Measurements from ENCODE around the gene C12orf57.

The C12orf57 gene

DNA sequence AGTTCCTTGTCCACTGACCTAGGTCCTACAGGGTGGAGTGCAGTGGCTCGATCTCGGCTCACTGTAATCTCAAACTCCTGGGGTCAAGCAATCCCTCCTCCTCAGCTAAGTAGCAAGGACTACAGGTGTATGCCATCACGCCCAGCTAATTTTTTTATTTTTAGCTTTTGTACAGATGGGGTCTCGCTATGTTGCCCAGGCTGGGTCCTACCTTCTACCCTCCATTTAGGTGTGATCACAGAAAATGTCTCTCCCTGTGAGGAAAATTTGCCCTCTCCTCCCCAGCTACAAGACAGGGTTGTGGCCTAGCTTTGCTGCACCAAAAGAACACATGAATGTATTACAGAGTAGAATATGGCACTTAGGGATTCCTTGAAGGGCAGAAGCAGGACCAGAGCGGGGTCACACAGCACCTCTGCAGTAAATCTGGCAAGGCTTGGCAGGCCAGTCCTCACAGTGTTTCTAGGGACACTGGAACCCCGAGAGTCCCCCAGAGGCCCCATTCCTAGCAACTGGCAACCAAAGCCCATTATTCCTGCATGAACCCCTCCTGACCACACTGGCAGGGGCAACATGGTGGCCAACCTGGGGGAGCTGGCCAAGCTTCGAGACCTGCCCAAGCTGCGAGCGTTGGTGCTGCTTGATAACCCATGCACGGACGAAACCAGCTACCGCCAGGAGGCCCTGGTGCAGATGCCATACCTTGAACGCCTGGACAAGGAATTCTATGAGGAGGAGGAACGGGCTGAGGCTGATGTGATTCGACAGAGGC is 31.5 kb upstream of the C12orf57 start:
- Mint-ChIP-seq H3K9me3 (no peaks in the 10 kb centered on the region), H3K4me3 (peak overlapping the region; percentile 66), H3K27me3 (peaks cover 12% of the 10 kb centered on the region), H3K27ac (peak overlapping the region; percentile 35), H3K4me1 (peaks cover 42% of the 10 kb centered on the region), H3K36me3 (peaks cover 6% of the 10 kb centered on the region)
- DNase-seq, result no peak
- CTCF ChIA-PET, result interaction anchor here (1.1 to 2.3 kb wide), 5 partner anchors 12 to 43 kb away, joined by 3 to 12 read pairs (median 5); partner anchors contain the start of gene SPSB2

DNA sequence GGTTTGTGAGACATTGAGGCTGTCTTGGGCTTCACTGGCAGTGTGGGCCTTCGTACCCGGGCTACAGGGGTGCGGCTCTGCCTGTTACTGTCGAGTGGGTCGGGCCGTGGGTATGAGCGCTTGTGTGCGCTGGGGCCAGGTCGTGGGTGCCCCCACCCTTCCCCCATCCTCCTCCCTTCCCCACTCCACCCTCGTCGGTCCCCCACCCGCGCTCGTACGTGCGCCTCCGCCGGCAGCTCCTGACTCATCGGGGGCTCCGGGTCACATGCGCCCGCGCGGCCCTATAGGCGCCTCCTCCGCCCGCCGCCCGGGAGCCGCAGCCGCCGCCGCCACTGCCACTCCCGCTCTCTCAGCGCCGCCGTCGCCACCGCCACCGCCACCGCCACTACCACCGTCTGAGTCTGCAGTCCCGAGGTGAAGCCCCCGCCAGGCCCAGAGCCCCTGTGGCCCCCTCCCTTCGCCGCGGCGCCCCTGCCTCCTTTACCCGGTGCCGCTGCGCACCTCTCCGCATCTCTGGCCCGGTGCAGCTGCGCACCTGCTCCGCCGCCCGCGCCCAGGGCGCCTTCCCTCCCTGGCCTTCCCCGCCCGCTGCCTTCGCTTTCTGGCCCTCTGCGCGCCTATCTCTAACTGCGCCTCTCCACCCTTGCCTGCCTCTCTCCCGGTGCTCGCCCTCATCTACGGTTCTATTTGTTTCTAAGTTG is 29.4 kb upstream of the C12orf57 start, which contains the start of gene ENO2:
ENO2 (plus strand) TSS at position 335 of the 701 bp plus-strand sequence. CDS start 1,253 bp downstream, outside the sequence.
- Mint-ChIP-seq H3K27ac (peak within 1 kb of the TSS; percentile 87), H3K27me3 (peaks cover 8% of the 10 kb centered on the region), H3K4me3 (peak within 1 kb of the TSS; percentile 97), H3K36me3 (peaks cover 17% of the 10 kb centered on the region), H3K9me3 (no peaks in the 10 kb centered on the region), H3K4me1 (peaks cover 47% of the 10 kb centered on the region)
- CTCF ChIA-PET, result interaction anchor here (0.7 to 1.6 kb wide), 6 partner anchors 9 to 46 kb away, joined by 3 to 6 read pairs (median 4); no protein-coding TSS in a partner anchor
- peak; percentile 87 for DNase-seq

DNA sequence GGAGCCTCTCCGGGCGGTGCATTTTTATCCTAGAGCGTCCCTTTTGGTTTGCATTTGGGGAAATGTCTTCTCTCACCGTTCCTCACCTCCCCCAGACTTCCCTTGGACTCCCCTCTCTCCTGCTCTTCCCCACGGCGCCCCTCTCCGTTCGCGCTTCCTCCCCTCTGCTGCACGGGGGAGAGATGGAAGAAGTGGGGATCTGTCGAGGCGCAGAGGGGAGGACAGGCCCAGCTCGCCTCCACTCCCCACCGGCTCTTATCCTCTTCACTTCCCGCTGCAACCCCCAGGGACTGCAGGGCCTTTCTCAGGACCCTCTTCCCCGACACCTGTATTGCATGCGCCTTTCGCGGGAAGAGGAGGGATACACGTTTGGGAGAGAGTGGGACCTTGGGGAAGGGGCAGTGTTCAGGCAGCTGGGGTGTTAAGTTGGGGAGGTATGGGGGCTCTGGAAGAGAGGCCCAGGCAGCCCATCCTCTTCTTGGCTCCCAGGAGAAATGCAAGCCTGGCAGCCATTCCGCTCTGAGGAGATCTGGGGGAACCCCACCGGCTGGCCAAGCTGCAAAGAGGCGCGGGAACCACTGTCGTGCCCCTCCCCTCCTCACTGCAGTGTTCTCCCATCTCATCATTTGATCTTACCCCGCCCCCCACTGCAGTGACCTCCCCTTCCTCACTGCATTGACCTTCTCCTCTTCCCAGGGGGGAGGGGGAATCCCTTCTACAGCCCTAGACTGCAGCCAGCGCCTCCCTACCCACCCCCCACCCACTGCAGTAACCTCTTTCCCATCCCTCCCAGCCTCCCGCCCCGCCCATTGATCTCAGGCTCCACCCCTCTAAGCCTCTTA is 28.7 kb upstream of the C12orf57 start:
- H3K36me3 Mint-ChIP-seq, result peaks cover 25% of the 10 kb centered on the region
- peak overlapping the region; percentile 97 for H3K4me3 Mint-ChIP-seq
- CTCF ChIA-PET, result interaction anchor here (0.7 to 1.2 kb wide), 3 partner anchors 9 to 43 kb away, joined by 3 to 4 read pairs (median 4); no protein-coding TSS in a partner anchor
- no peaks in the 10 kb centered on the region for H3K9me3 Mint-ChIP-seq
- DNase-seq, result peak; percentile 47
- H3K27ac Mint-ChIP-seq, result peak overlapping the region; percentile 87
- H3K4me1 Mint-ChIP-seq, result peaks cover 53% of the 10 kb centered on the region
- peaks cover 8% of the 10 kb centered on the region for H3K27me3 Mint-ChIP-seq

DNA sequence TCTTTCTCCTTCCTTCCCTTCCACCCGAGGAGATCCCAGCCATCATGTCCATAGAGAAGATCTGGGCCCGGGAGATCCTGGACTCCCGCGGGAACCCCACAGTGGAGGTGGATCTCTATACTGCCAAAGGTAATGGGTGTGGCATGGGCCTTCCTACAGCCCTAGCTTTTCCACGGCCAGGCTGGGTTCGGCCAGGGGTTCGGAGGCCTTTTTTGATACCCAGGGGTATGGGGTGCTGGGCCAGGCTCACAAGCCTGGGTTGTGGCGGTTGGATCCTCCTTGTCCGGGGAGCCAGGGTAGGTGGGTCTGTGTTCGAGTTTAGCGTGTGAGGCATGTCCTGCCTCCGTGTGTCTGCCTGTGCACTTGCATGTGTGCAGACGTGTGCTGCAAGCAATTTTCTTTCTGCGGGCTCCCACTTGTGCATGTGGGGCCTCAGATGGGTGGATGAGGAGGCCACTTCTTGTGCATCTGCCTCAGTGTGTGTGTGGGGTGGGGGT is 28.0 kb upstream of the C12orf57 start:
- peaks cover 7% of the 10 kb centered on the region for H3K27me3 Mint-ChIP-seq
- peak overlapping the region; percentile 97 for H3K4me3 Mint-ChIP-seq
- CTCF ChIA-PET, result interaction anchor here (0.7 to 1.2 kb wide), 2 partner anchors 8 to 9 kb away, joined by 3 to 4 read pairs; no protein-coding TSS in a partner anchor
- no peak for DNase-seq
- no peaks in the 10 kb centered on the region for H3K9me3 Mint-ChIP-seq
- H3K4me1 Mint-ChIP-seq, result peaks cover 53% of the 10 kb centered on the region
- H3K27ac Mint-ChIP-seq, result peak overlapping the region; percentile 69
- peaks cover 25% of the 10 kb centered on the region for H3K36me3 Mint-ChIP-seq

DNA sequence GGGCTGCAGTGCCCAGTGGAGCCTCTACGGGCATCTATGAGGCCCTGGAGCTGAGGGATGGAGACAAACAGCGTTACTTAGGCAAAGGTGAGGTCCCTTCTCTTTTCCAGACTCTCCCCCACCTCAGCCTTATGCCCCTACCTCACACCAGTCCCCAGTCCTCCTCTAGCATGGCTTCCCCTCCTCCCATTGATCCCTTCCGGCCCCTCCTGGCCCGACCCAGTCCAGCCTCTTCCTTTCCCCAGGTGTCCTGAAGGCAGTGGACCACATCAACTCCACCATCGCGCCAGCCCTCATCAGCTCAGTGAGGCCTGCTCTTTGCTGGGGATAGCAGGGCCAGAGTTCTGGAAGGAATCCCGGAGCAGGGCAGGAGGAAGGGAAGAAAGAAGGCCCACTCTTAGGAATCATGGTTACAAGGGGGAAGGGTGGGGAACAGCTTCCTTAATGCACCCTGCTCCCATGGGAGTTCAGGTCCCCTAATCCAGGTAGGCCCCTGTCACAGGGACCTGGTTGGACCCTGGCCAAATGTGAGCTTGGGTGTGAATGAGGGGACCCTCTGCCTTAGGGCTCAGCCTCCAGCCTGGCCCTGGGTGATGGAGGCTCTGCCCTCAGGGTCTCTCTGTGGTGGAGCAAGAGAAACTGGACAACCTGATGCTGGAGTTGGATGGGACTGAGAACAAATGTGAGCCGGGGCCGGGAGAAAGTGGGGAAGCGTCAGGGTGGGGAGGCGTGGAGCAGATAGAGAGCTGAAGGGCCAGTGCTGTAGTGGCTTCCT is 27.2 kb upstream of the C12orf57 start:
- CTCF ChIA-PET, result interaction anchor here (0.7 to 1.7 kb wide), 4 partner anchors 9 to 21 kb away, joined by 3 to 7 read pairs (median 4); no protein-coding TSS in a partner anchor
- no peak for DNase-seq
- H3K36me3 Mint-ChIP-seq, result peaks cover 28% of the 10 kb centered on the region
- H3K4me1 Mint-ChIP-seq, result peaks cover 53% of the 10 kb centered on the region
- no peak overlapping the region for H3K27ac Mint-ChIP-seq
- peak overlapping the region; percentile 97 for H3K4me3 Mint-ChIP-seq
- no peaks in the 10 kb centered on the region for H3K27me3 Mint-ChIP-seq
- H3K9me3 Mint-ChIP-seq, result no peaks in the 10 kb centered on the region

DNA sequence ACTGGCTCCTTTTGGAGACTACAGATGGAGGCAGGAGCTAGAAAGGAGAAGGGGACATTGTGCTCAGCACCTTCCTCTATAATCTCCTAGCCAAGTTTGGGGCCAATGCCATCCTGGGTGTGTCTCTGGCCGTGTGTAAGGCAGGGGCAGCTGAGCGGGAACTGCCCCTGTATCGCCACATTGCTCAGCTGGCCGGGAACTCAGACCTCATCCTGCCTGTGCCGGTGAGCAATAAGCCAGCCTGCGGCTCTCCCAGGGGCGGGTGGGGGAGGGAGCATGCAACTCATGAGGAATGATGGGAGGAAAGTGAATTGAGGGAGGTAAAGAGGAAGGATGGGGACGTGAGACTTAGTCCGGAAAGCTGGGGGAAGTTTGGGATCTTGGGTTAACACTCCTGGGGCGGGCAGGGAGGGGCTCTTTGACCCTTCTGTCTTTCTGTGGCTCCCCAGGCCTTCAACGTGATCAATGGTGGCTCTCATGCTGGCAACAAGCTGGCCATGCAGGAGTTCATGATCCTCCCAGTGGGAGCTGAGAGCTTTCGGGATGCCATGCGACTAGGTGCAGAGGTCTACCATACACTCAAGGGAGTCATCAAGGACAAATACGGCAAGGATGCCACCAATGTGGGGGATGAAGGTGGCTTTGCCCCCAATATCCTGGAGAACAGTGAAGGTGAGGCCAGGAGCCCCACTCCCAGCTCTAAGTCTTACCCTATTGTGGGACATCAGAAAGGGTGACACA is 26.2 kb upstream of the C12orf57 start:
- H3K27ac Mint-ChIP-seq, result no peak overlapping the region
- no peaks in the 10 kb centered on the region for H3K9me3 Mint-ChIP-seq
- DNase-seq, result no peak
- peaks cover 33% of the 10 kb centered on the region for H3K36me3 Mint-ChIP-seq
- CTCF ChIA-PET, result interaction anchor here (1.2 to 1.7 kb wide), 2 partner anchors 9 to 20 kb away, joined by 4 to 7 read pairs; no protein-coding TSS in a partner anchor
- H3K27me3 Mint-ChIP-seq, result no peaks in the 10 kb centered on the region
- no peak overlapping the region for H3K4me3 Mint-ChIP-seq
- H3K4me1 Mint-ChIP-seq, result peaks cover 52% of the 10 kb centered on the region

DNA sequence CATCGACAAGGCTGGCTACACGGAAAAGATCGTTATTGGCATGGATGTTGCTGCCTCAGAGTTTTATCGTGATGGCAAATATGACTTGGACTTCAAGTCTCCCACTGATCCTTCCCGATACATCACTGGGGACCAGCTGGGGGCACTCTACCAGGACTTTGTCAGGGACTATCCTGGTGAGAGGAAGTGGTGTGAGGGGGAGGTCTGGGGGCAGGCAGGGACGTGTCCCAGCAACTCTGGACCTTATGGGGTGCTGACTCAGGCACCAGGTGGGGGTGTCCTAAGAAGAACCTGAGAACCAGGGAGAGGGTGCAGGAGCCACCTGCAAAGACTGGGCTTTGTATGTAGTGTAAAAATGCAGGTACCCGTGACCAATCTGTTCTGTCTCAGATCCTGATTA is 24.2 kb upstream of the C12orf57 start:
- no peak overlapping the region for H3K27ac Mint-ChIP-seq
- H3K27me3 Mint-ChIP-seq, result no peaks in the 10 kb centered on the region
- no peak overlapping the region for H3K4me3 Mint-ChIP-seq
- CTCF ChIA-PET, result interaction anchor here (0.8 to 1.1 kb wide), 2 partner anchors 10 to 47 kb away, joined by 3 to 5 read pairs; partner anchors contain the start of gene SPSB2
- H3K9me3 Mint-ChIP-seq, result no peaks in the 10 kb centered on the region
- H3K4me1 Mint-ChIP-seq, result peaks cover 42% of the 10 kb centered on the region
- DNase-seq, result no peak
- peaks cover 40% of the 10 kb centered on the region for H3K36me3 Mint-ChIP-seq

DNA sequence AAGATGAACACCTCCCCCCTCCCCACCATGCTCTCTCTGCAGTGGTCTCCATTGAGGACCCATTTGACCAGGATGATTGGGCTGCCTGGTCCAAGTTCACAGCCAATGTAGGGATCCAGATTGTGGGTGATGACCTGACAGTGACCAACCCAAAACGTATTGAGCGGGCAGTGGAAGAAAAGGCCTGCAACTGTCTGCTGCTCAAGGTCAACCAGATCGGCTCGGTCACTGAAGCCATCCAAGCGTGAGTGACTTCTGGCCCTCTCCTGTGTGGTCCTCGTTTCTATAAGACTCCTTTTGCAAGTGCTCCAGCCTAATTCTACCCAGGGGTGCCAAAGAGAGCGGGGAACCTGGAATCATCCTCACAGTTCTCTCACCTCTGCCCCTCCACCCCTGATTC is 22.3 kb upstream of the C12orf57 start:
- H3K36me3 Mint-ChIP-seq, result peaks cover 37% of the 10 kb centered on the region
- CTCF ChIA-PET, result interaction anchor here (0.6 to 5.8 kb wide), 5 partner anchors 15 to 49 kb away, joined by 3 to 39 read pairs (median 3); partner anchors contain the start of gene SPSB2
- H3K4me1 Mint-ChIP-seq, result peaks cover 42% of the 10 kb centered on the region
- H3K27me3 Mint-ChIP-seq, result peaks cover 6% of the 10 kb centered on the region
- no peak overlapping the region for H3K27ac Mint-ChIP-seq
- no peaks in the 10 kb centered on the region for H3K9me3 Mint-ChIP-seq
- H3K4me3 Mint-ChIP-seq, result no peak overlapping the region
- DNase-seq, result no peak

DNA sequence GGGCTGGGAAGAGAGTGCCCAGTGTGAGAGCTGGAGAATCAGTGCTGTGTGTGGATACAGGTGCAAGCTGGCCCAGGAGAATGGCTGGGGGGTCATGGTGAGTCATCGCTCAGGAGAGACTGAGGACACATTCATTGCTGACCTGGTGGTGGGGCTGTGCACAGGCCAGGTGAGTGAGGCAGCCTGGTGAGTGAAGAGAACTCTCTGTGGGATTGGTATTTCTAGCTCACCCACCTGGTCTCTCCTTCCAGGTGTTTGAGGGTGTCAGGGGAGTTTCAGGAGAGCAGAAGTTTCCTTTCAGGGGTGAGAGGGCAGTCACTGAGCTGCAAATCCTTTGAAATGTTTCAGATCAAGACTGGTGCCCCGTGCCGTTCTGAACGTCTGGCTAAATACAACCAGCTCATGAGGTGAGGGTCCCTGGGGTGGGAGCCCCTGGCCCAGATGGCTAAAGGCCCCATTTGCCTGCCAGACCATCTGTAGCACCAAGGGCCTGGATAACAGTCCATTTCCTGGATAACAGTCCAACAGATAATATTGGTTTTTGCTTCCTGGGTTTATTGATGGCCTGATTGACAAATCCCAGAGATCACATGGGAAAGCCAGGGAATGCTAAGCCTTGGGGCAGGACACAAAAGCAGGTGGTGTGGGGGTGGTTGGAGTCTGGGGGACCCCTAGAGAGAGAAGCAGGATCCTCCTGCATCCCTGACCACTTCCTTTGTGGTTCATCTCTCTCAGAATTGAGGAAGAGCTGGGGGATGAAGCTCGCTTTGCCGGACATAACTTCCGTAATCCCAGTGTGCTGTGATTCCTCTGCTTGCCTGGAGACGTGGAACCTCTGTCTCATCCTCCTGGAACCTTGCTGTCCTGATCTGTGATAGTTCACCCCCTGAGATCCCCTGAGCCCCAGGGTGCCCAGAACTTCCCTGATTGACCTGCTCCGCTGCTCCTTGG is 21.6 kb upstream of the C12orf57 start:
- CTCF ChIA-PET, result interaction anchor here (0.6 to 5.8 kb wide), 6 partner anchors 14 to 49 kb away, joined by 3 to 39 read pairs (median 3); partner anchors contain the start of genes C12orf57, RNU7-1 and SPSB2
- Mint-ChIP-seq H3K9me3 (no peaks in the 10 kb centered on the region), H3K27ac (peak overlapping the region; percentile 67), H3K4me3 (no peak overlapping the region), H3K27me3 (peaks cover 14% of the 10 kb centered on the region), H3K36me3 (peaks cover 33% of the 10 kb centered on the region), H3K4me1 (peaks cover 44% of the 10 kb centered on the region)
- DNase-seq, result no peak

DNA sequence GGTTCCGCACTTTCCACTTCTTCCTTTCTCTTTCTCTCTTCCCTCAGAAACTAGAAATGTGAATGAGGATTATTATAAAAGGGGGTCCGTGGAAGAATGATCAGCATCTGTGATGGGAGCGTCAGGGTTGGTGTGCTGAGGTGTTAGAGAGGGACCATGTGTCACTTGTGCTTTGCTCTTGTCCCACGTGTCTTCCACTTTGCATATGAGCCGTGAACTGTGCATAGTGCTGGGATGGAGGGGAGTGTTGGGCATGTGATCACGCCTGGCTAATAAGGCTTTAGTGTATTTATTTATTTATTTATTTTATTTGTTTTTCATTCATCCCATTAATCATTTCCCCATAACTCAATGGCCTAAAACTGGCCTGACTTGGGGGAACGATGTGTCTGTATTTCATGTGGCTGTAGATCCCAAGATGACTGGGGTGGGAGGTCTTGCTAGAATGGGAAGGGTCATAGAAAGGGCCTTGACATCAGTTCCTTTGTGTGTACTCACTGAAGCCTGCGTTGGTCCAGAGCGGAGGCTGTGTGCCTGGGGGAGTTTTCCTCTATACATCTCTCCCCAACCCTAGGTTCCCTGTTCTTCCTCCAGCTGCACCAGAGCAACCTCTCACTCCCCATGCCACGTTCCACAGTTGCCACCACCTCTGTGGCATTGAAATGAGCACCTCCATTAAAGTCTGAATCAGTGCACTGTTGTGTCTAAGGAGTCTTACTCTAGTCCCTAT is 20.7 kb upstream of the C12orf57 start:
- Mint-ChIP-seq H3K36me3 (peaks cover 28% of the 10 kb centered on the region), H3K9me3 (no peaks in the 10 kb centered on the region), H3K27me3 (peaks cover 17% of the 10 kb centered on the region), H3K4me1 (peaks cover 44% of the 10 kb centered on the region), H3K4me3 (no peak overlapping the region), H3K27ac (peak overlapping the region; percentile 39)
- no peak for DNase-seq
- CTCF ChIA-PET, result interaction anchor here (0.6 to 5.8 kb wide), 16 partner anchors 9 to 218 kb away, joined by 3 to 39 read pairs (median 5); partner anchors contain the start of genes C12orf57, C1RL, RNU7-1 and SPSB2

DNA sequence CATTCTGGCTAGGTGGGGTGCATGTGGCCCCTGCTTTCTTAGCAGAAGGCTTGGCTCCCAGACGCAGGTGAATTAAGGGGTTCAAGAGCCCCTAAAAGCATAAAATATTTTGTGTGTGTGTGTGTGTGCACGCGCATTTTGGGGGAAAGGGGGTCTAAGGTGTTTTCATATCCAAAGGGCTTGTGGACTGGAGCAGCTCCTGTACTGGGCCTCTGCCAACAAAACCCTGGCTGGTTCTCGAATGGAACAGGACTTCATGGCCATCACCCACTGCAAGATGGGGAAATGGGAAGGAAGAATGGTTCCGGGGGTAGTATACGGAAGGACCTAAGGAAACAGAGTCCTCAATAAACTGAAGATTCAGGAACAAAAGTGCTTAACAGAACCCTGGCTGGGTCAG is 20.0 kb upstream of the C12orf57 start:
- H3K27ac Mint-ChIP-seq, result peak overlapping the region; percentile 70
- peaks cover 31% of the 10 kb centered on the region for H3K36me3 Mint-ChIP-seq
- DNase-seq, result no peak
- peaks cover 48% of the 10 kb centered on the region for H3K4me1 Mint-ChIP-seq
- peaks cover 23% of the 10 kb centered on the region for H3K27me3 Mint-ChIP-seq
- CTCF ChIA-PET, result interaction anchor here (0.6 to 5.8 kb wide), 17 partner anchors 8 to 217 kb away, joined by 3 to 39 read pairs (median 5); partner anchors contain the start of genes C12orf57, C1RL, RNU7-1 and SPSB2
- no peak overlapping the region for H3K4me3 Mint-ChIP-seq
- H3K9me3 Mint-ChIP-seq, result no peaks in the 10 kb centered on the region
